Measurements from ENCODE around the gene MAP2K3.

MAP2K3 gene

DNA sequence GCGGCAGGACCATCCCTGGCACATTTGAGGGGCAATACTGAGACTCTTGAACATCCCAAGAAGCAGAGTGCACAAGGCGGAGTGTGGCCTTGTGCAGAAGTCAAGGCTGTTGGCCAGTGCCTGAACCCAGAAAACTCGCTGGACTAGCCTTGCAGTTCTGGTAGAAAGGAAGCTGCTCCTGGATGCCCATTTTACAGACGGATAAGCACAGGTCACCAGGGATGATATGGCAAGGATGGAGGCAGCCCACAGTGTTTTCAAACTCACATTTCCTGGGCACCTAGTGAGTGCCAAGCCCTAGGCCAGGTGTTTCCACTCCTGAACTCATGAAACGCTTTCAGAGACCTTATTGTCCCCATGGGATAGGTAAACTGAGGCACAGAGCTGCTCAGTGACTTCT lies 1.7 kb upstream of the MAP2K3 start:
- DNase-seq, result no peak

DNA sequence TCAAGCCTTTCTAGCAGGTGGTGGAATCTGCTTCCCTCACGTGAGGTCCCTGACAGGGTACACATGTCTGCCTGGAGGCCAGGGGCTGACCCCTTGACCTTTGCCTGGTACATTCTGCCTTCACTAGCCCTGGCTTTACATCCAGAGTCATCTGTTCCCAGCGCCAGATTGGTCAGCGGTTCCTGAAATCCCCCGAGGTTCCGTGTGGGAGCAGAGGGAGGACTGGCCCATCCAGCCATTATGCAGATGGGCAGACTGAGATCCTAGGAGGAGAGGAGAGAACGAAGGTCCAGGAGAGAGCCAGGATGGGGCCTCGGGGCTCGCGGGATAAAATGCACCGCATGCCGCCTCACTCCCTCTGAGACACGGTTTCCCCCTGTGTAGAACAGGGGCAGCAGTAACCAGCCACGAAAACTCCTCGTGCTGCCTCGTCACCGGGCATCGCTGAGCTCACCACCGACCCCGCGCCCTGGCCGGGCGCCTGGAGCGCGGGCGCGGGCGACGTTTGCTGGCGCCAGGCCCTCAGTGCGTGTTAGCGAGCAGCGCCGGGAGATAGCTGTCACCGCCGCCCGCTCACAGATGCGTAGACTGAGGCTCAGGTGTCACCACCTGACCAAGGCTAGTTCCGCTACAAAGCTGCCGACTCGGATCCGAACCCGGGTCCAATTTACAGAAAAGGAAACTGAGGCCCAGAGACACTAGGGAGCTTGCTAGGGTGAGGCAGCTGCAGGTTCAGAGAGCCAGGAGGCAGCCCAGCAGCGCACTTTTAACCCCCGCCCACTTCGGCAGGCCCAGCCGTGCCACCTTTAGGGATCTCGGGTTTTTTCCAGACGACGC lies 811 bp upstream of the MAP2K3 start:
- DNase-seq, result no peak

DNA sequence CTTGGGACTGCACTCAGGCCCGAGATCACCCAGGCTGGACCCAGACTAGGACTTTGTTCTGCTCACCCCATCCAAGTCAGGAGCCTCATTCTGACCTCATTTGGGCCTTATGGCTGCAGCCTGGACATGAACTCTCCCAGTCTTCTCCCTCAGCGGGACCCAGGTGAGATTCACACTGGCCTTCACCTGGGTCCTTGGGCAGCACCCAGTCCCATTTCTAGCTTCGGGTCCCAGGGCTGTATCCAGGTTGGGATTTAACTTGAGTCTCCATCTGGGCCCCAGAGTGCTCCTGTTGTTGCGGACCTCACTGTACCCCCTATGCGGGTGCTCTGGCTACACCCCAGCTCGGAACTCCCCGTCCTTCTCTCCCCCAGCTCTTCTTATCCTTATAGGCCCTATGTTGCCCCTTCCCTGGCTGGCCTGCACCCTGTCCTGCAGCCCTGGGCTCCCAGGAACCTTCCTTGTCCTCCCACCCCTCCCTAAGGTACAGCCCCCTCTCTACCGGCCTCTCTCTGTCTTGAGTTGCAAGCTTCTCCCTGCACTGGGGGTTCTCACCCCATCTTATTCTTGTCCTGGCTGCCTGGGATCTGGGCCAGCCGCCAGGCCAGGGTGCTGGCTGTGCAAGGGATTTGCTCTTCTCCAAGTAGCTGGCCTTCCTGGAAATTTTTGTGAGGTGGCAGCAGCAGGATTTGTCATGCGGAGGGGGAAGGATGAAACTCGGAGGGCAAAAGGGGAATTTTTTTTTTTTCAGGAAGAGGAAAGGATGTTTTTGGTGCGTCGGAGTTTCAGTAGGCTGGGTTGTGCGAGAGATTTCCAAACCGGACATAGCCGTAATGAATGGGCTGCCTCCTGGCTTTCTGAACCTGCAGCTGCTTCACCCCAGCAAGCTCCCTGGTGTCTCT lies 904 bp downstream of the MAP2K3 start:
- DNase-seq, result no peak

GRCh38 chr17:21286066-21286770 lies 1.7 kb downstream of the MAP2K3 start:
- DNase-seq, result no peak

GRCh38 chr17:21286909-21287702 lies 2.6 kb downstream of the MAP2K3 start:
- DNase-seq, result peak in 1 of 5 donors; percentile 34

GRCh38 chr17:21287703-21288449 lies 3.4 kb downstream of the MAP2K3 start:
- peak; percentile 91 to 97 (median 93) for DNase-seq

GRCh38 chr17:21288571-21289017 lies 4.1 kb downstream of the MAP2K3 start:
- DNase-seq, result peak in 1 of 5 donors; percentile 58

- DNase-seq, result no peak
Measured at GRCh38 chr17:21289175-21289901, 4.8 kb downstream of the MAP2K3 start.

DNA sequence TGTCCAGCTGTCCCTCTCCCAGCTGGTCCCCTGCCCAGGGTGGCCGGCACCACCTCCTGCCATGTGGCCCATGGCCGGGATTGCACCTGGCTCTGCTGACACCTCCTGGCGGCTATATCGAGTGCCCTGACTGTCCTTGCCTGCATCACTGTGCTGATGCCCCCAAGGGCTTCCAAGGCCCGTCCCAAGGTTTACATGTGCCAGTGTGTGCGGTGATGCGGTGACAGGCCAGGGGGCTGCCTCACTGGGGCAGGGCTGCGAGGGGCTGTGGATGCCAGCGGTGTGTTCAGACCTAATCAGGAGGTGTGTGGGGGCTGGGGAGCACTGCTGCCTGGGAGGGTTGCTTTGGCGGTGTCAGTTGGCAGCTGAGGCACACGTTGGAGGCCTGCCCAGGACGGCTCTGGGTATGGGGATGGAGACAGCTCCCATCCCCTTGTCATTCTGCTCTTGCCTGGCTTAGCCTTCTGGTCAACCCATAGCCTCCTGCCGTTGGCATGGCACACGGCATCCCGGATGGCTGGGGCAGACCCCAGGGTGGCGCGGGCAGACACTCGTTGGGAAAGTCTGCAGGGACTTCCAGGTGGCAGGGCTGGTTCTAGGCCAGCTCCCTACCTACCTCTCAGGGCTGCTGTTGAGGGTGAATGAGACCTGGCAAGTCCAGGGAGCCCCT lies 5.5 kb downstream of the MAP2K3 start:
- DNase-seq, result no peak

DNA sequence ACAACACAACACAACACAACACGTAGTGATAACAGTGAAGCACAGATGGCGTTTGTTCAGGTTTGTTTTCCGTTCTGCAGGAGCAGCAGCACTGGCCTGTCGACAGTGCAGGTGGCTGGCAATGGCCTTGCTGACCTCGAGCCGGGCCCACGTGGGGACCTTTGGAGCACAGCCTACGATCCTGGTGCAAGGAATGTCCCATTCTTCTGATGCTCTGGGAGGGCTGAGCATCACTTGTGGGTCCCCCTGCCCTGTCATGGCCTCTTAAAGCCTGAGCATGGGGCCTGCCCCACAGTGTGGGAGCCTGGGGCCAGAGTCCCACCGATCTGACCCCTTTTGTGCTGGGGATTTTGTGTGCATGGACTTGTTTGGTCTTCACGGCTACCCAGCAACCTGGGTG lies 6.8 kb downstream of the MAP2K3 start:
- DNase-seq, result no peak

DNA sequence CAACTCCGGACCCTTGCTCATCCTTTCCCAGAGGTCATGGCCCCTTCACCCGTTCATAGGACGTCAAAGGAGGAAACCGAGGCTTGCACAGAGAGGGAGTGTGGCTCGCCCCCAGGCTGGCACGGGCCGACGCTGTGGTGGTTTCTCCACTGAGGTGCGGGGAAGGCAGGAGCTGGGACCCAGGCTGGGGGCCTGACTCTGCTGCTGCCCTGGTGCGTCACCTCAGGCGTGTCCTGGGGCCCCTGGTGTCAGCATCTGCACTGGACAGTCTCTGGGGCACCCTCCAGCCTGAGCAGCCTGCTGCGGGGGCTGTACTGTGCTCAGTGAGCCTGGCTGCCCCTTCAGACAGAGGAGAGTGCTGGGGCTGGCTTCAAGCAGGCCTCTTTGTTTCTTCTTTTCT lies 7.4 kb downstream of the MAP2K3 start:
- no peak for DNase-seq

- no peak for DNase-seq
Measured at GRCh38 chr17:21292867-21293830, 8.6 kb downstream of the MAP2K3 start.

DNA sequence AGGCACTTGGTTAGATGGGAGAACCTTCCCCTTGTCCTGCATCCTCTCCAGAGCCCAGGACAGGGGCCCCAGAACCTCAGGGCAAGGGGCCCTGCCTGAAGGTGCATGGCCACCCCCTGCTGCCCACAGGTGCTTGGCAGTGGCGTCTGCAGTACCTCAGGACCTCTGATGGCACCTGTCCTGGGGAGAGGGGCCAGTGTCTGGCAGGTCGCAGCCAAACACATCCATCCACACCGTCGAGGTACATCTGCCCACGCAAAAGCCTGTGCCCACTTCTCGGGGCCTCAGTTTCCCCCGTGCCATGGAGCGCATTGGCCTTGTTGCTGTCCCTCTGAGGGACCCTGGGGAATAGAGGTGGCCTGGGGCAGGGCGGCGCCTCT lies 9.3 kb downstream of the MAP2K3 start:
- no peak for DNase-seq

GRCh38 chr17:21294321-21295035 lies 10.0 kb downstream of the MAP2K3 start:
- DNase-seq, result no peak

DNA sequence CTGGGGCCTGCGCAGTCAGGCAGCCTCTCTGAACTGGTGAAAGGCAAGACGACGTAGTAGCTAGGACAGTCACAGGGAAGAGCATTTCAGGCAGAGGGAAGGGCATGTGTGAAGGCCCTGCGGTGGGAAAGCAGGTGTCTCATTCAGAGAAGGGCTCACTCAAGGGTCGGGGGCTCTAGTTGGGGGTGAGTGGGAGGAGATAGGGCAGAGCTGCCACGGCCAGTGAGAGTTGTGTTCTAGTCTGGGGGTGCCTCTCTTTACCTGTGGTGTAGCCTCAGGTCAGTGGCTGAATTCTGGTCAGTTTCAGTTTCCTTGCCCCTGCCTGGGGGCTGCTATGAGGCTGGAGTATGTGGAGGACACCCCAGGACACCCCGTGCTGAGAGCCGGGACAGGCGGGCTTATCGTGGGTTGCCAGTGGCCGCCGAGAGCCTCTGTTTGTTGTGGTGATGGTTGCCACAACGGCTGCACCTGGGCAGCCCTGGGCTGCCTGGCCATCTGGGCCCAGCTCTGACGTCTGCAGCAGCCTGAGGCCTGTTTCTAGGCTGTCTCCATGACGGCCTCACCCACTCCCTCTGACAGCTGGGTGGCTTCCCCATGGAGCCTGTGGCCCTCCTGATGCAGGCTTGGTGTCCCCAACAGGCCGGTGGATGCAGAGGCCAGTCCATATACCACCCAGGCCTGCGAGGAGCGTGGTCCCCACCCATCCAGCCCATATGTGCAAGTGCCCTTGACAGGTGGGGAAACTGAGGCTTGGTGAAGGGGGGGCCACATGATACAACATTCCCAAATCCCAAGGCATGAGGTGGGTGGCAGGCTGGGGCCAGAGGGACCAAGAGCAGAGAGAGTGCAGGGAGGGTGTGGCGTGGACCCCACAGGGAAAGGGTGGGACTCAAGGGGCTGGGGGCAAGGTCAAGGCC lies 10.8 kb downstream of the MAP2K3 start:
- no peak for DNase-seq

GRCh38 chr17:21296097-21297025 lies 11.8 kb downstream of the MAP2K3 start:
- DNase-seq, result no peak

All from T-helper 1 cell (primary cell).